Tibial artery (tissue), 4 donors: Measurements from ENCODE around the gene UBA5.
"Not testable (repeated sequence)": the region's sequence is repeated elsewhere in the genome, so short reads cannot be mapped to it uniquely, and the experiment has no call there.

Experiments used
- DNase-seq, 2 donors: peaks; one replicate each; pipeline ENCODE4 v3.0.0-alpha.2; 2019
- H3K27ac ChIP-seq, 2 donors: fragments of 200-600 bp; sonication (generic) in 1 of 2; 1 replicate in 1 of 2; 2 replicates in 1 of 2; pipeline ENCODE4 v1.5.1; 2018 to 2019; ENCODE audit warnings: mild to moderate bottlenecking in 1 of 2
- H3K27me3 ChIP-seq, 2 donors: fragments of 200-600 bp; sonication (generic) in 1 of 2; one replicate each; pipeline versions ENCODE4 v1.5.1 to v1.6.0; 2016 to 2019
- H3K36me3 ChIP-seq, 3 donors: fragments of 200-600 bp; sonication (generic) in 2 of 3; one replicate each; pipeline ENCODE4 v1.5.1; 2016 to 2019; ENCODE audit warnings: mild to moderate bottlenecking in 2 of 3
- H3K4me1 ChIP-seq, 4 donors: fragments of 200-600 bp; sonication (generic) in 2 of 4; 1 replicate in 3 of 4; 2 replicates in 1 of 4; pipeline ENCODE4 v1.5.1; 2016 to 2019
- H3K4me3 ChIP-seq, 2 donors: fragments of 200-600 bp; sonication (generic) in 1 of 2; 1 replicate in 1 of 2; 2 replicates in 1 of 2; pipeline ENCODE4 v1.5.1; 2018 to 2019; ENCODE audit warnings: mild to moderate bottlenecking in 2 of 2
- H3K9me3 ChIP-seq, 3 donors: fragments of 200-600 bp; sonication (generic) in 1 of 3; one replicate each; pipeline ENCODE4 v1.5.1; 2016 to 2019
- CTCF ChIP-seq, 2 experiments: fragments of 200-600 bp in 1 of 2; fragments of 450-650 bp in 1 of 2; IDR thresholded peaks; one replicate each; pipeline ENCODE4 v1.5.1; 2017 to 2019; ENCODE audit warnings: antibody characterized with exemption in 2 of 2, mild to moderate bottlenecking in 1 of 2, moderate library complexity in 1 of 2
- intact Hi-C: fragments of 100-400 bp; cut with DNase I; formaldehyde crosslinking; loops from one replicate; pipeline ENCODE4 v1.15.0; 2023; ENCODE audit warnings: low total_unique reads

UBA5 gene

GRCh38 chr3:132660052-132660810 is at the start of gene UBA5:
UBA5 (plus strand) TSS chr3:132660329; CDS start chr3:132660538, 209 bp downstream.
- intact Hi-C loops: no loop called here
- peaks cover 0 to 39% (median 22%) of the 10 kb centered on the region in 4 donors for H3K4me1 ChIP-seq
- H3K9me3 ChIP-seq: no peaks in the 10 kb centered on the region
- no peak for TF ChIP-seq CTCF (IDR thresholded peaks at IDR 0.05)
- H3K27me3 ChIP-seq: no peaks in the 10 kb centered on the region
- peak within 1 kb of the TSS; percentile 91 to 96 for H3K27ac ChIP-seq
- H3K4me3 ChIP-seq: peak within 1 kb of the TSS; percentile 78 to 85
- peak; percentile 58 to 81 for DNase-seq
- no peaks in the 10 kb centered on the region for H3K36me3 ChIP-seq

- H3K27ac ChIP-seq, H3K4me1 ChIP-seq, H3K27me3 ChIP-seq, DNase-seq, H3K4me3 ChIP-seq, H3K9me3 ChIP-seq, intact Hi-C loops: not testable (repeated sequence)
- peaks cover 7 to 17% (median 10%) of the 10 kb centered on the region in 3 donors for H3K36me3 ChIP-seq
These were observed 44.8 kb upstream of the UBA5 start for GRCh38 chr3:132615301-132615700.

GRCh38 chr3:132615881-132616280 is 44.2 kb upstream of the UBA5 start:
- no peak for DNase-seq
- TF ChIP-seq CTCF (IDR thresholded peaks at IDR 0.05): no peak
- Histone ChIP-seq H3K4me3 (no peak overlapping the region), H3K27me3 (no peaks in the 10 kb centered on the region), H3K27ac (no peak overlapping the region), H3K9me3 (peaks cover 0 to 3% (median 0%) of the 10 kb centered on the region in 3 donors), H3K36me3 (peaks cover 7 to 17% (median 13%) of the 10 kb centered on the region in 3 donors), H3K4me1 (peaks cover 0 to 8% (median 0%) of the 10 kb centered on the region in 4 donors)
- intact Hi-C loops: no loop called here

GRCh38 chr3:132616780-132617179 is 43.3 kb upstream of the UBA5 start:
- Histone ChIP-seq H3K9me3 (peaks cover 0 to 3% (median 0%) of the 10 kb centered on the region in 3 donors), H3K27me3 (no peaks in the 10 kb centered on the region), H3K4me3 (no peak overlapping the region), H3K4me1 (peaks cover 0 to 8% (median 0%) of the 10 kb centered on the region in 4 donors), H3K36me3 (peaks cover 7 to 21% (median 17%) of the 10 kb centered on the region in 3 donors), H3K27ac (no peak overlapping the region)
- no peak for TF ChIP-seq CTCF (IDR thresholded peaks at IDR 0.05)
- no peak for DNase-seq
- intact Hi-C loops: no loop called here

DNA sequence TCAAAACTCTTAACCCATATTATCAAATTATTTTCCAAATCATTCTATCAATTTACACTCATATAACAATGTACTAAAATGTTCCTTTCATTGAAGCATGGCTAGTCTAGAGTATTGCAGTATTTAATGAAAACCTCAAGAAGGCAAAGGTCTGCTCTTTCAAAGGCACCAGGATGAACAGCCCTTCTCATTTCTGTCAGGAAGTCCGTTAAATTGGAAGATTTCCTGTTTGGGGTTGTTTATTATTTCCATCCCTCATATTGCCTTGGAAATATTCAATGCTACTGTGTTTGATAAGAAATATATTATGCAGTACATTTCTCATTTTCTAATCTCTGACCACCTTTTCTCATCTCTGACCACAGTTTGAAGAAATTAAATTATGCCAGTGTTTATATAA is 38.0 kb upstream of the UBA5 start:
- no peak for TF ChIP-seq CTCF (IDR thresholded peaks at IDR 0.05)

DNA sequence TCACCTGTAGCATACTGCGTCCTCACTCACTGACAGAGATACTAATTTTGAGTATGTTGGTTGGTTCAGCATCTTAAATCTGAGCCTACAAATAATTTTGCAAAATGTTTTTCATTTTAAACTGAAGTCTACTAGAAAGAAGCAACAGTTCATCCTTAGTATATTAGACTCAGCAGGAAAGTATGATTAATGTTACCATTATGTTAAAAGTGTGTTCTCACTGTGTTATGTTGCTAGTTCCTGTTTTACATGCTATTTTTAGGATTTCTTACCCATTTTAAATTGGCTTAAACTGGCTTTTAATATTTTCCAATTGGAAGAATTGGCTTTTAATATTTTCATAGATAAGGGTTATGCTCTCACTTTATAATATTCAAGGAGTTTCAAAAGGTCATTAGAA is 37.4 kb upstream of the UBA5 start:
- Histone ChIP-seq H3K4me1 (peaks cover 0 to 18% (median 6%) of the 10 kb centered on the region in 4 donors), H3K36me3 (peaks cover 9 to 31% (median 19%) of the 10 kb centered on the region in 3 donors), H3K9me3 (no peaks in the 10 kb centered on the region), H3K27me3 (no peaks in the 10 kb centered on the region), H3K27ac (peak overlapping the region in 1 of 2 donors; percentile 22), H3K4me3 (no peak overlapping the region)
- DNase-seq: no peak
- intact Hi-C loops: no loop called here
- TF ChIP-seq CTCF (IDR thresholded peaks at IDR 0.05): no peak

More for the DNA sequence above, 38.0 kb upstream of the UBA5 start:
- intact Hi-C loops: no loop called here
- DNase-seq: no peak
- no peak overlapping the region for H3K4me3 ChIP-seq
- peak overlapping the region; percentile 19 to 22 for H3K27ac ChIP-seq
- no peaks in the 10 kb centered on the region for H3K27me3 ChIP-seq
- peaks cover 0 to 18% (median 5%) of the 10 kb centered on the region in 4 donors for H3K4me1 ChIP-seq
- no peaks in the 10 kb centered on the region for H3K9me3 ChIP-seq
- H3K36me3 ChIP-seq: peaks cover 11 to 25% (median 20%) of the 10 kb centered on the region in 3 donors
